Adipocyte (in vitro differentiated cells): ENCODE data around the gene TCAP.

ENCODE experiments used
- DNase-seq: peaks from one replicate; pipeline ENCODE4 v3.0.0-alpha.2; 2015; ENCODE audit warnings: low read depth
- H3K27me3 ChIP-seq: replicated peaks from 2 replicates; pipeline ENCODE4 v1.7.0; 2013; ENCODE audit warnings: mild to moderate bottlenecking, low read length, moderate library complexity; ENCODE audit not compliant: control insufficient read depth, insufficient read depth
- H3K36me3 ChIP-seq: 2 replicates; pipeline ENCODE4 v1.7.0; 2013; ENCODE audit warnings: low read length, mild to moderate bottlenecking, moderate library complexity; ENCODE audit not compliant: control insufficient read depth, insufficient read depth, severe bottlenecking
- H3K4me1 ChIP-seq: 2 replicates; pipeline ENCODE4 v1.7.0; 2013; ENCODE audit warnings: mild to moderate bottlenecking, low read length, moderate library complexity; ENCODE audit not compliant: control insufficient read depth, insufficient read depth
- H3K4me3 ChIP-seq: 2 replicates; pipeline ENCODE4 v1.7.0; 2013; ENCODE audit warnings: mild to moderate bottlenecking, low read length, moderate library complexity
- H3K9ac ChIP-seq: 2 replicates; pipeline ENCODE4 v1.7.0; 2013; ENCODE audit warnings: mild to moderate bottlenecking, low read length, moderate library complexity
- H3K9me3 ChIP-seq: 2 replicates; pipeline ENCODE4 v1.7.0; 2013; ENCODE audit warnings: mild to moderate bottlenecking, low read length, moderate library complexity; ENCODE audit not compliant: control insufficient read depth

The TCAP gene

GRCh38 chr17:39663688-39664580 is 1.2 kb upstream of the TCAP start:
- peaks cover 25% of the 10 kb centered on the region for H3K36me3 ChIP-seq
- peaks cover 6% of the 10 kb centered on the region for H3K4me1 ChIP-seq
- no peak for DNase-seq

GRCh38 chr17:39665642-39666224 is 584 bp downstream of the TCAP start:
- Histone ChIP-seq H3K27me3 (peaks cover 42% of the 10 kb centered on the region), H3K9ac (no peak overlapping the region), H3K4me3 (no peak overlapping the region), H3K36me3 (peaks cover 10% of the 10 kb centered on the region), H3K4me1 (peaks cover 6% of the 10 kb centered on the region), H3K9me3 (no peaks in the 10 kb centered on the region)
- DNase-seq = no peak

More at GRCh38 chr17:39663688-39664580, 1.2 kb upstream of the TCAP start:
- Histone ChIP-seq H3K9me3 (no peaks in the 10 kb centered on the region), H3K27me3 (peaks cover 24% of the 10 kb centered on the region), H3K4me3 (no peak overlapping the region), H3K9ac (no peak overlapping the region)

GRCh38 chr17:39666231-39666600 is 1.1 kb downstream of the TCAP start:
- peaks cover 6% of the 10 kb centered on the region for H3K4me1 ChIP-seq
- no peak for DNase-seq
- peaks cover 5% of the 10 kb centered on the region for H3K36me3 ChIP-seq
- H3K27me3 ChIP-seq = peaks cover 47% of the 10 kb centered on the region
- H3K9ac ChIP-seq = no peak overlapping the region
- H3K9me3 ChIP-seq = no peaks in the 10 kb centered on the region
- no peak overlapping the region for H3K4me3 ChIP-seq

GRCh38 chr17:39666601-39667261 is 1.6 kb downstream of the TCAP start:
- peaks cover 4% of the 10 kb centered on the region for H3K36me3 ChIP-seq
- H3K4me1 ChIP-seq = peaks cover 6% of the 10 kb centered on the region
- H3K27me3 ChIP-seq = peaks cover 52% of the 10 kb centered on the region
- no peak for DNase-seq
- H3K9me3 ChIP-seq = no peaks in the 10 kb centered on the region
- no peak overlapping the region for H3K9ac ChIP-seq
- no peak overlapping the region for H3K4me3 ChIP-seq

GRCh38 chr17:39667262-39667944 is 2.3 kb downstream of the TCAP start:
- Histone ChIP-seq H3K4me3 (no peak overlapping the region), H3K36me3 (peaks cover 4% of the 10 kb centered on the region), H3K9me3 (no peaks in the 10 kb centered on the region), H3K27me3 (peaks cover 58% of the 10 kb centered on the region), H3K9ac (no peak overlapping the region), H3K4me1 (peaks cover 10% of the 10 kb centered on the region)
- no peak for DNase-seq

GRCh38 chr17:39667945-39668924 is 3.1 kb downstream of the TCAP start, which contains the start of gene PNMT:
TSS of gene PNMT (plus strand) at chr17:39668453. CDS start at chr17:39668476, 23 bp downstream.
- no peaks in the 10 kb centered on the region for H3K9me3 ChIP-seq
- no peak within 1 kb of the TSS for H3K4me3 ChIP-seq
- H3K9ac ChIP-seq = no peak within 1 kb of the TSS
- H3K36me3 ChIP-seq = no peaks in the 10 kb centered on the region
- peak; percentile 86 for DNase-seq
- peaks cover 62% of the 10 kb centered on the region for H3K27me3 ChIP-seq
- H3K4me1 ChIP-seq = peaks cover 10% of the 10 kb centered on the region

GRCh38 chr17:39669897-39670735 is 5.0 kb downstream of the TCAP start:
- peaks cover 10% of the 10 kb centered on the region for H3K4me1 ChIP-seq
- no peak overlapping the region for H3K4me3 ChIP-seq
- no peak for DNase-seq
- H3K9ac ChIP-seq = no peak overlapping the region
- H3K9me3 ChIP-seq = no peaks in the 10 kb centered on the region
- no peaks in the 10 kb centered on the region for H3K36me3 ChIP-seq
- H3K27me3 ChIP-seq = peaks cover 62% of the 10 kb centered on the region

GRCh38 chr17:39670746-39671145 is 5.6 kb downstream of the TCAP start:
- Histone ChIP-seq H3K9me3 (no peaks in the 10 kb centered on the region), H3K36me3 (no peaks in the 10 kb centered on the region), H3K4me3 (no peak overlapping the region), H3K27me3 (peaks cover 61% of the 10 kb centered on the region), H3K9ac (no peak overlapping the region), H3K4me1 (peaks cover 16% of the 10 kb centered on the region)
- DNase-seq = no peak

- H3K4me1 ChIP-seq = peaks cover 15% of the 10 kb centered on the region
- no peak overlapping the region for H3K9ac ChIP-seq
- no peak overlapping the region for H3K4me3 ChIP-seq
- no peaks in the 10 kb centered on the region for H3K36me3 ChIP-seq
- H3K9me3 ChIP-seq = no peaks in the 10 kb centered on the region
- DNase-seq = peak; percentile 49
- H3K27me3 ChIP-seq = peaks cover 50% of the 10 kb centered on the region
Measured at GRCh38 chr17:39671651-39672521, 6.7 kb downstream of the TCAP start.
